AG08395 (cell line): ENCODE measurements around the gene POTEM.
"Not testable (repeated sequence)": the region's sequence is repeated elsewhere in the genome, so short reads cannot be mapped to it uniquely, and the experiment has no call there.

Experiments used
- DNase-seq: peaks from one replicate; pipeline ENCODE4 v3.0.0; 2012; ENCODE audit warnings: mixed read lengths, low spot score

POTEM gene

GRCh38 chr14:18967134-18967533 lies at the start of gene POTEM:
Gene POTEM, plus strand, starts transcription at chr14:18967434. Its CDS starts 52 bp downstream, at chr14:18967486.
- DNase-seq: not testable (repeated sequence)

- not testable (repeated sequence) for DNase-seq
These were observed 48.9 kb upstream of the POTEM start for GRCh38 chr14:18918345-18918744.

- not testable (repeated sequence) for DNase-seq
These were observed 47.2 kb upstream of the POTEM start for GRCh38 chr14:18920052-18920451.

GRCh38 chr14:18921055-18921701 lies 46.1 kb upstream of the POTEM start:
- DNase-seq: not testable (repeated sequence)

GRCh38 chr14:18936848-18937247 lies 30.4 kb upstream of the POTEM start:
- DNase-seq: not testable (repeated sequence)

- not testable (repeated sequence) for DNase-seq
These were observed 28.5 kb upstream of the POTEM start for GRCh38 chr14:18938733-18939132.

- not testable (repeated sequence) for DNase-seq
These were observed 17.3 kb upstream of the POTEM start for GRCh38 chr14:18949939-18950338.

- DNase-seq: not testable (repeated sequence)
These were observed 14.1 kb upstream of the POTEM start for GRCh38 chr14:18953085-18953484.

- DNase-seq: not testable (repeated sequence)
These were observed 11.4 kb upstream of the POTEM start for GRCh38 chr14:18955816-18956215.

- DNase-seq: not testable (repeated sequence)
These were observed 5.7 kb upstream of the POTEM start for GRCh38 chr14:18961576-18961975.

- DNase-seq: not testable (repeated sequence)
These were observed 5.1 kb upstream of the POTEM start for GRCh38 chr14:18962143-18962542.

- not testable (repeated sequence) for DNase-seq
These were observed 4.0 kb upstream of the POTEM start for GRCh38 chr14:18963276-18963675.

GRCh38 chr14:18964878-18965277 lies 2.4 kb upstream of the POTEM start:
- not testable (repeated sequence) for DNase-seq

GRCh38 chr14:19002566-19002965 lies 35.3 kb downstream of the POTEM start:
- not testable (repeated sequence) for DNase-seq

- not testable (repeated sequence) for DNase-seq
These were observed 39.3 kb downstream of the POTEM start for GRCh38 chr14:19006490-19006889.

- not testable (repeated sequence) for DNase-seq
These were observed 40.4 kb downstream of the POTEM start for GRCh38 chr14:19007678-19008077.

GRCh38 chr14:19011029-19011428 lies 43.8 kb downstream of the POTEM start:
- not testable (repeated sequence) for DNase-seq

- not testable (repeated sequence) for DNase-seq
These were observed 44.5 kb downstream of the POTEM start for GRCh38 chr14:19011703-19012102.

GRCh38 chr14:19015185-19015584 lies 48.0 kb downstream of the POTEM start:
- not testable (repeated sequence) for DNase-seq

GRCh38 chr14:19025080-19025589 lies 57.9 kb downstream of the POTEM start:
- not testable (repeated sequence) for DNase-seq

GRCh38 chr14:19026649-19027351 lies 59.6 kb downstream of the POTEM start:
- not testable (repeated sequence) for DNase-seq

- DNase-seq: not testable (repeated sequence)
These were observed 60.7 kb downstream of the POTEM start for GRCh38 chr14:19027895-19028294.

- not testable (repeated sequence) for DNase-seq
These were observed 69.7 kb downstream of the POTEM start for GRCh38 chr14:19036811-19037382.
